GM23338 (cell line): ENCODE data around the gene SOX10. TPM values are rescaled to one million over a fixed set of nuclear protein-coding genes. Genes with fewer than 3 reads are reported as not detected.

Source experiments
- ATAC-seq: fragments of 200-7000 bp; cut with Tn5 transposase; 3 replicates; pipeline ENCODE4 v1.9.1; 2020
- DNase-seq: peaks from one replicate; pipeline ENCODE4 v3.0.0-alpha.2; 2015; ENCODE audit warnings: low spot score
- H2AFZ ChIP-seq: fragments of 200-600 bp; sonication (generic); 2 replicates; pipeline ENCODE4 v1.8.0; 2016; ENCODE audit warnings: antibody characterized with exemption, mild to moderate bottlenecking, moderate library complexity
- H3F3A ChIP-seq: fragments of 200-600 bp; sonication (generic); replicated peaks from 2 replicates; pipeline ENCODE4 v1.8.0; 2017; ENCODE audit warnings: antibody characterized with exemption, mixed run types, low read depth
- H3K27ac ChIP-seq: fragments of 200-600 bp; sonication (generic); 2 replicates; pipeline ENCODE4 v1.6.1; 2016; ENCODE audit warnings: low read depth
- H3K27me3 ChIP-seq: fragments of 200-600 bp; sonication (generic); 2 replicates; pipeline ENCODE4 v1.8.0; 2016; ENCODE audit warnings: mild to moderate bottlenecking, mixed run types, moderate library complexity; ENCODE audit not compliant: insufficient read depth
- H3K36me3 ChIP-seq: fragments of 200-600 bp; sonication (generic); 2 replicates; pipeline ENCODE4 v1.8.0; 2016; ENCODE audit warnings: mild to moderate bottlenecking; ENCODE audit not compliant: insufficient read depth
- H3K4me1 ChIP-seq: fragments of 200-600 bp; sonication (generic); 2 replicates; pipeline ENCODE4 v1.8.0; 2016; ENCODE audit warnings: mild to moderate bottlenecking, moderate library complexity; ENCODE audit not compliant: insufficient read depth
- H3K4me2 ChIP-seq: fragments of 200-600 bp; sonication (generic); 2 replicates; pipeline ENCODE4 v1.7.1; 2017; ENCODE audit warnings: mixed run types
- H3K4me3 ChIP-seq: fragments of 200-600 bp; sonication (generic); 2 replicates; pipeline ENCODE4 v1.6.1; 2016; ENCODE audit warnings: mixed run types
- H3K79me2 ChIP-seq: fragments of 200-600 bp; sonication (generic); replicated peaks from 2 replicates; pipeline ENCODE4 v1.8.0; 2017; ENCODE audit warnings: mild to moderate bottlenecking; ENCODE audit not compliant: insufficient read depth
- H3K9me2 ChIP-seq: fragments of 200-600 bp; sonication (generic); 2 replicates; pipeline ENCODE4 v1.8.0; 2017; ENCODE audit not compliant: insufficient read depth
- H4K20me1 ChIP-seq: fragments of 200-600 bp; sonication (generic); replicated peaks from 2 replicates; pipeline ENCODE4 v1.8.0; 2017; ENCODE audit warnings: mild to moderate bottlenecking; ENCODE audit not compliant: insufficient read depth
- H3K27ac Mint-ChIP-seq: 2 replicates; pipeline ENCODE4 v1.8.0; 2020; ENCODE audit warnings: inconsistent platforms, mild to moderate bottlenecking, moderate library complexity, mixed read lengths
- H3K27me3 Mint-ChIP-seq: 3 replicates; pipeline ENCODE4 v1.8.0; 2022; ENCODE audit warnings: low read depth, mild to moderate bottlenecking, moderate library complexity, mixed read lengths, inconsistent platforms; ENCODE audit not compliant: insufficient read depth, poor library complexity
- H3K36me3 Mint-ChIP-seq: 3 replicates; pipeline ENCODE4 v1.8.0; 2021; ENCODE audit warnings: low read depth, mild to moderate bottlenecking, inconsistent platforms, moderate library complexity, mixed read lengths
- H3K4me1 Mint-ChIP-seq: 3 replicates; pipeline ENCODE4 v1.8.0; 2020; ENCODE audit warnings: mild to moderate bottlenecking, inconsistent platforms, mixed read lengths
- H3K4me3 Mint-ChIP-seq: 3 replicates; pipeline ENCODE4 v1.8.0; 2021; ENCODE audit warnings: moderate library complexity, mild to moderate bottlenecking, inconsistent platforms, mixed read lengths
- H3K9me3 Mint-ChIP-seq: 3 replicates; pipeline ENCODE4 v1.8.0; 2020; ENCODE audit warnings: moderate library complexity, mild to moderate bottlenecking, inconsistent platforms, mixed read lengths
- CREB1 ChIP-seq: fragments of 250-450 bp; sonication (Bioruptor Pico); IDR thresholded peaks from 2 replicates; pipeline ENCODE4 v1.5.0; 2020; ENCODE audit warnings: low read depth, mild to moderate bottlenecking, moderate library complexity
- NANOG ChIP-seq: IDR thresholded peaks from 2 replicates; pipeline ENCODE4 v1.6.1; 2016; ENCODE audit warnings: antibody characterized with exemption, borderline replicate concordance
- ZNF114 ChIP-seq: fragments of 250-450 bp; sonication (Bioruptor Pico); IDR thresholded peaks from 2 replicates; pipeline ENCODE4 v1.5.0; 2020; ENCODE audit warnings: mild to moderate bottlenecking, moderate library complexity
- ZNF331 ChIP-seq: fragments of 250-450 bp; sonication (Bioruptor Pico); IDR thresholded peaks from 2 replicates; pipeline ENCODE4 v1.5.0; 2020; ENCODE audit warnings: low read depth, mild to moderate bottlenecking, moderate library complexity
- ZNF462 ChIP-seq: fragments of 250-450 bp; sonication (Bioruptor Pico); IDR thresholded peaks from 2 replicates; pipeline ENCODE4 v1.5.0; 2020; ENCODE audit warnings: mild to moderate bottlenecking, moderate library complexity
- polyA plus RNA-seq: library from polyadenylated mRNA; unstranded; fragments of >200 nt; fragmentation: Nextera tagmentation; extraction: Ambion mirVana; gene quantifications from 2 replicates; pipeline ENCODE4 v1.2.1, GENCODE V29; 2016
- total RNA-seq: library from RNA; depleted of rRNA; stranded (reverse); fragments of >200 nt; shearing (Covaris generic); gene quantifications from 2 replicates; pipeline ENCODE4 v1.2.3, GENCODE V29; 2014
- TF ChIP-seq, protein P1 (sequence below): IDR thresholded peaks from 2 replicates; pipeline ENCODE4 v1.6.1; 2016; ENCODE audit warnings: antibody characterized with exemption
- TF ChIP-seq, protein P2 (sequence below), 2 experiments: fragments of 200-600 bp in 1 of 2; sonication (generic) in 1 of 2; conservative IDR thresholded peaks; 2 replicates each; pipeline versions ENCODE4 v1.5.1 to v1.6.1; 2016 to 2017; ENCODE audit warnings: antibody characterized with exemption in 2 of 2, low read depth in 2 of 2, mild to moderate bottlenecking in 2 of 2, moderate library complexity in 1 of 2

The SOX10 gene
- total and polyA plus RNA-seq, 2 experiments from 2014 or later: 1.1 to 2.1 TPM

GRCh38 chr22:37967637-37968451, 16.5 kb downstream of the SOX10 start:
- H3K4me2 ChIP-seq: no peak overlapping the region
- H4K20me1 ChIP-seq: peaks cover 23% of the 10 kb centered on the region
- H3K4me1 ChIP-seq: peaks cover 17% of the 10 kb centered on the region
- ATAC-seq: no peak
- Mint-ChIP-seq H3K27me3 (peaks cover 18% of the 10 kb centered on the region), H3K27ac (no peak overlapping the region), H3K9me3 (no peaks in the 10 kb centered on the region; the same call in 2 of the 3 replicates), H3K4me3 (no peak overlapping the region; the same call in 2 of the 3 replicates), H3K4me1 (peaks cover 37% of the 10 kb centered on the region), H3K36me3 (peaks cover 41% of the 10 kb centered on the region)
- no peak overlapping the region for H2AFZ ChIP-seq
- peaks cover 5% of the 10 kb centered on the region; the same call in 1 of the 2 replicates for H3K79me2 ChIP-seq
- DNase-seq: no peak
- no peak overlapping the region for H3K4me3 ChIP-seq
- peaks cover 9% of the 10 kb centered on the region; the same call in 1 of the 2 replicates for H3F3A ChIP-seq
- TF ChIP-seq, protein P1, sequence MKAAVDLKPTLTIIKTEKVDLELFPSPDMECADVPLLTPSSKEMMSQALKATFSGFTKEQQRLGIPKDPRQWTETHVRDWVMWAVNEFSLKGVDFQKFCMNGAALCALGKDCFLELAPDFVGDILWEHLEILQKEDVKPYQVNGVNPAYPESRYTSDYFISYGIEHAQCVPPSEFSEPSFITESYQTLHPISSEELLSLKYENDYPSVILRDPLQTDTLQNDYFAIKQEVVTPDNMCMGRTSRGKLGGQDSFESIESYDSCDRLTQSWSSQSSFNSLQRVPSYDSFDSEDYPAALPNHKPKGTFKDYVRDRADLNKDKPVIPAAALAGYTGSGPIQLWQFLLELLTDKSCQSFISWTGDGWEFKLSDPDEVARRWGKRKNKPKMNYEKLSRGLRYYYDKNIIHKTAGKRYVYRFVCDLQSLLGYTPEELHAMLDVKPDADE: no peak
- TF ChIP-seq NANOG (no peak), CREB1 (CRISPR knock-in tag) (no peak)
- H3K27me3 ChIP-seq: no peaks in the 10 kb centered on the region
- H3K27ac ChIP-seq: no peak overlapping the region
- no peaks in the 10 kb centered on the region for H3K9me2 ChIP-seq
- peaks cover 3% of the 10 kb centered on the region; the same call in 1 of the 2 replicates for H3K36me3 ChIP-seq

DNA sequence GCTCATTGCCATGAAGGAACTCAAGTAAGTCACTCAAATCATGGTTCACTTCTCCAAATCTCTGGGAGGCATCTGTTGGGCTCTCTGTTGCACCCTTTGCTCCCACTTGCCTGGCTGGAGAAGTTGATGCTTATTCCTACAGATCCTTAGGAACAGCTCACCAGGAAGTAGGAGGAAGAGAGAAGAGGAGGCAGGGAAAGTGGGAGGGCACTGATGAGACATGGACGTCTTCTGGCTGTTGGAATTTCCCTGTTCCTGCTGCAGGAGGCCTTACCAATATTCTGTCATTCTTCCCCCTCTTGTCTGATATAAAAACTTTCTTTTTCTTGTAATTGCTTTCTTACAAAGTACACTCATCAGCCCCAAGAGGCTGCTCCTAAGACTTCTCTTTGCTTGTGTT, 17.2 kb downstream of the SOX10 start:
- H3K4me2 ChIP-seq: no peak overlapping the region
- TF ChIP-seq ZNF331 (no peak), ZNF462 (CRISPR knock-in tag) (no peak), ZNF114 (CRISPR knock-in tag) (no peak)
- TF ChIP-seq, protein P2, sequence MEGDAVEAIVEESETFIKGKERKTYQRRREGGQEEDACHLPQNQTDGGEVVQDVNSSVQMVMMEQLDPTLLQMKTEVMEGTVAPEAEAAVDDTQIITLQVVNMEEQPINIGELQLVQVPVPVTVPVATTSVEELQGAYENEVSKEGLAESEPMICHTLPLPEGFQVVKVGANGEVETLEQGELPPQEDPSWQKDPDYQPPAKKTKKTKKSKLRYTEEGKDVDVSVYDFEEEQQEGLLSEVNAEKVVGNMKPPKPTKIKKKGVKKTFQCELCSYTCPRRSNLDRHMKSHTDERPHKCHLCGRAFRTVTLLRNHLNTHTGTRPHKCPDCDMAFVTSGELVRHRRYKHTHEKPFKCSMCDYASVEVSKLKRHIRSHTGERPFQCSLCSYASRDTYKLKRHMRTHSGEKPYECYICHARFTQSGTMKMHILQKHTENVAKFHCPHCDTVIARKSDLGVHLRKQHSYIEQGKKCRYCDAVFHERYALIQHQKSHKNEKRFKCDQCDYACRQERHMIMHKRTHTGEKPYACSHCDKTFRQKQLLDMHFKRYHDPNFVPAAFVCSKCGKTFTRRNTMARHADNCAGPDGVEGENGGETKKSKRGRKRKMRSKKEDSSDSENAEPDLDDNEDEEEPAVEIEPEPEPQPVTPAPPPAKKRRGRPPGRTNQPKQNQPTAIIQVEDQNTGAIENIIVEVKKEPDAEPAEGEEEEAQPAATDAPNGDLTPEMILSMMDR (conservative IDR thresholded peaks at IDR 0.05; ENCODE audit: low read depth in 2 of 2): no peak

More for the DNA sequence above, 17.2 kb downstream of the SOX10 start:
- Histone ChIP-seq H3K27ac (no peak overlapping the region), H4K20me1 (peaks cover 23% of the 10 kb centered on the region), H3K27me3 (no peaks in the 10 kb centered on the region), H3K9me2 (no peaks in the 10 kb centered on the region), H2AFZ (no peak overlapping the region), H3K4me1 (peaks cover 13% of the 10 kb centered on the region), H3F3A (peaks cover 9% of the 10 kb centered on the region; the same call in 1 of the 2 replicates), H3K79me2 (peaks cover 5% of the 10 kb centered on the region; the same call in 1 of the 2 replicates), H3K4me3 (no peak overlapping the region), H3K36me3 (peaks cover 8% of the 10 kb centered on the region)
- Mint-ChIP-seq H3K4me1 (peaks cover 32% of the 10 kb centered on the region), H3K9me3 (no peaks in the 10 kb centered on the region; the same call in 2 of the 3 replicates), H3K4me3 (no peak overlapping the region; the same call in 2 of the 3 replicates), H3K36me3 (peaks cover 44% of the 10 kb centered on the region), H3K27ac (no peak overlapping the region), H3K27me3 (peaks cover 15% of the 10 kb centered on the region)
- no peak for ATAC-seq
- no peak for DNase-seq
